Panc1 (cell line): ENCODE results near the gene ITGA2.

Source experiments
- CTCF ChIP-seq: fragments of 450-650 bp; IDR thresholded peaks from 2 replicates; pipeline ENCODE4 v1.5.1; 2017; ENCODE audit warnings: mild to moderate bottlenecking
- REST ChIP-seq, 2 experiments: IDR thresholded peaks; 2 replicates each; pipeline ENCODE4 v1.6.1; 2011 to 2012; ENCODE audit warnings: low read depth in 2 of 2, control low read depth in 1 of 2, low read length in 1 of 2, mild to moderate bottlenecking in 1 of 2, moderate library complexity in 1 of 2; ENCODE audit not compliant: insufficient read depth in 1 of 2
- SIN3A ChIP-seq: IDR thresholded peaks from 2 replicates; pipeline ENCODE4 v1.6.1; 2012; ENCODE audit warnings: low read depth, mild to moderate bottlenecking, low read length, moderate library complexity, borderline replicate concordance; ENCODE audit not compliant: insufficient read depth

- TF ChIP-seq SIN3A (no peak), CTCF (no peak), REST (IDR thresholded peaks at IDR 0.05; ENCODE audit: insufficient read depth in 1 of 2, low read depth in 2 of 2, low read length in 1 of 2) (no peak)
Observed at GRCh38 chr5:53111139-53111538, 122.0 kb downstream of the ITGA2 start.
